GM19328 (cell line): ENCODE results near the gene ANKLE1.

Source experiments
- ATAC-seq: cut with Tn5 transposase; IDR thresholded peaks from one replicate; pipeline ENCODE4 v1.9.1; 2021; ENCODE audit warnings: mild to moderate bottlenecking, moderate library complexity; ENCODE audit not compliant: unreplicated experiment

Gene ANKLE1

GRCh38 chr19:17325881-17326594 lies 44.3 kb downstream of the ANKLE1 start:
- no peak for ATAC-seq

GRCh38 chr19:17326595-17326966 lies 44.9 kb downstream of the ANKLE1 start:
- ATAC-seq: no peak

- no peak for ATAC-seq
Observed at GRCh38 chr19:17327068-17327653, 45.5 kb downstream of the ANKLE1 start.

GRCh38 chr19:17327654-17328516 lies 46.2 kb downstream of the ANKLE1 start:
- no peak for ATAC-seq

GRCh38 chr19:17328517-17329365 lies 47.0 kb downstream of the ANKLE1 start:
- no peak for ATAC-seq

GRCh38 chr19:17329366-17330261 lies 47.9 kb downstream of the ANKLE1 start:
- ATAC-seq: no peak

- no peak for ATAC-seq
Observed at GRCh38 chr19:17330262-17331044, 48.8 kb downstream of the ANKLE1 start.

- ATAC-seq: no peak
Observed at GRCh38 chr19:17331045-17331558, 49.4 kb downstream of the ANKLE1 start.

GRCh38 chr19:17332360-17332676 lies 50.6 kb downstream of the ANKLE1 start:
- no peak for ATAC-seq

- no peak for ATAC-seq
Observed at GRCh38 chr19:17332677-17333581, 51.2 kb downstream of the ANKLE1 start.

- ATAC-seq: no peak
Observed at GRCh38 chr19:17333611-17334413, 52.1 kb downstream of the ANKLE1 start.

- no peak for ATAC-seq
Observed at GRCh38 chr19:17334414-17335409, 53.0 kb downstream of the ANKLE1 start, which contains the start of gene ANO8. ANO8 (minus strand) TSS chr19:17334855; CDS start chr19:17334670, 185 bp downstream.

GRCh38 chr19:17335575-17335974 lies 53.9 kb downstream of the ANKLE1 start:
- no peak for ATAC-seq
